Muscle of arm (tissue), 12 donors: ENCODE results near the gene IFNA6. TPM values are rescaled to one million over a fixed set of nuclear protein-coding genes. Genes with fewer than 3 reads are reported as not detected.

Experiments used
- DNase-seq: peaks from one replicate; pipeline ENCODE4 v3.0.0-alpha.2; 2013
- polyA plus RNA-seq, 12 donors: library from polyadenylated mRNA; unstranded; fragments of 120-200 nt; gene quantifications; one replicate each; pipeline ENCODE4 v1.2.1, GENCODE V29; 2013; ENCODE audit not compliant: insufficient read length in 12 of 12

Gene IFNA6
- polyA plus RNA-seq, 12 donors = not detected

- DNase-seq = no peak
These were observed 18.8 kb downstream of the IFNA6 start for GRCh38 chr9:21331676-21332402.

GRCh38 chr9:21326526-21327139 is 24.1 kb downstream of the IFNA6 start:
- DNase-seq = no peak

GRCh38 chr9:21324047-21324446 is 26.6 kb downstream of the IFNA6 start:
- no peak for DNase-seq

DNA sequence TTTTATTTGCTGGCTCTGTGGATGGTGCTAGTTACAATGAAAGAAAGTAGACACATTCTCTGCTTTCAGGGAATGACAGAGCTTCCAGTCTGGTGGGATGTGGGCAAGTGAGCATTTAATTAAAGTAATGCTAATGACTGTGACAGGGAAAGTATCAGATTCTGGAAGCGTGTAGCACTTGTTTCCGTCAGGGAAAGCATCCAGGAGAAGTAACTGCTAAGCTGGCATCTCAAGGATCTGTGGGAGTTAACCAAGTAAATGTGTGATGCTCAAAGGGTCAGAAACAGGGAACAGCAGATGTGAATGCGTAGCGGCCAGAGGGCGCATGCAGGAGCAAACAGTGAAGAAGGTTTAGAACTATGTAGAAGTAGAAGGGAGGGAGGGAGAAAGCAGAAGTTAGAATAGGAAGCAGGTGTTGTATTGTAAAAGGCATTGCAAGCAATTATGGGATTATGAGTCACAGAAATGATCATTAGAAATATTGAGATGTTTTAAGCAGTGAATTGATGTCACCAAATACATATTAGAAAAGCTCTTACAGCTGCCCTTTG is 27.7 kb downstream of the IFNA6 start:
- DNase-seq = no peak

- no peak for DNase-seq
These were observed 30.2 kb downstream of the IFNA6 start for GRCh38 chr9:21320465-21320864.

GRCh38 chr9:21317956-21318923 is 32.4 kb downstream of the IFNA6 start:
- DNase-seq = peak; percentile 41

DNA sequence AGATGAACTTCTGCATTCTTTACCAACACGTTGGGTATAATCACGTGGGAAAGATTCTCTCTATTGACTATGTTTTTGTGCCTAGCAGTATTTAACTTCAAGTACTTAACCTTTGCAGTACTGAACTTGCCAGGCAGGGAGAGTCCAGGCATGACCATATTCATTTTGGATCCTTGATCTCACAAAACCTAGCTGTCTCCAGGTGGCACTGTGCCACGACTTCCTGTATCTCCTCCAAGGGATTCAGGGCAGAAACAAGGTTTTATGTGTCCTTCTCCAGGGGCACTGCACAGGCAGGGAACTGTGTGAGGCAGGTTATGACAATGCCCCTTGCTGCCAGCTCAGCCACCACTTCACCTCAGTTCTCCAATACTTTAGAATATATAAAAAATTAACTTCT is 33.8 kb downstream of the IFNA6 start:
- no peak for DNase-seq

GRCh38 chr9:21316032-21316842 is 34.5 kb downstream of the IFNA6 start:
- no peak for DNase-seq

DNA sequence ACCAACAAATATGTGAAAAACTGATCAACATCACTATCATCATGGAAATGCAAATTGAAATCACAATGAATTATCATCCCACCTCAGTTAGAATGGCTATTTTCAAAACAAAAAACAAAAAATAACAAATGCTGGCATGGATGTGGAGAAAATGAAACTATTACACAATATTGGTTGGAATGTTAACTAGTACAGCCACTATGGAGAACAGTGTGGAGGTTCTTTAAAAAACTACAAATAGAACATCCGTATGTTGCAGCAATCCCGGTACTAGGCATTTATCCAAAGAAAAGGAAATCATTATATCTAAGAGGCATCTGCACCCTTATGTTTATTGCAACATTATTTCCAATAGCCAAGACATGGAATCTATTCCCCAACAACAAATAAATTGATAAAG is 36.5 kb downstream of the IFNA6 start:
- DNase-seq = no peak

GRCh38 chr9:21311889-21312288 is 38.8 kb downstream of the IFNA6 start:
- DNase-seq = no peak

GRCh38 chr9:21305213-21305612 is 45.5 kb downstream of the IFNA6 start, which contains the start of gene IFNA5:
TSS of gene IFNA5 (minus strand) at chr9:21305313. CDS start at chr9:21305256, 57 bp downstream.
- DNase-seq = no peak

Other genes starting within 250 kb of the IFNA6 start
- gene IFNW1, start 209.1 kb downstream of the IFNA6 start, polyA plus RNA-seq = not detected
- gene IFNA21, start 184.2 kb downstream of the IFNA6 start, polyA plus RNA-seq = not detected
- gene IFNA4, start 163.3 kb downstream of the IFNA6 start, polyA plus RNA-seq = not detected
- not detected for gene IFNA7, start 148.7 kb downstream of the IFNA6 start, polyA plus RNA-seq
- not detected for gene IFNA10, start 143.7 kb downstream of the IFNA6 start, polyA plus RNA-seq
- not detected for gene IFNA16, start 133.6 kb downstream of the IFNA6 start, polyA plus RNA-seq
- not detected for gene IFNA17, start 122.7 kb downstream of the IFNA6 start, polyA plus RNA-seq
- not detected for gene IFNA14, start 110.9 kb downstream of the IFNA6 start, polyA plus RNA-seq
- gene IFNA5, start 45.6 kb downstream of the IFNA6 start, polyA plus RNA-seq = not detected
- 10 to 100 TPM in 11 of 12 donors, not detected in 1; 20.0 to 33.8 (median 24.1) TPM for gene KLHL9, start 15.5 kb downstream of the IFNA6 start, polyA plus RNA-seq
- gene IFNA13, start 17.2 kb upstream of the IFNA6 start, polyA plus RNA-seq = not detected
- gene IFNA2, start 34.5 kb upstream of the IFNA6 start, polyA plus RNA-seq = not detected
- gene IFNA8, start 58.2 kb upstream of the IFNA6 start, polyA plus RNA-seq = not detected
- gene IFNA1, start 89.6 kb upstream of the IFNA6 start, polyA plus RNA-seq = not detected
- gene IFNE, start 131.4 kb upstream of the IFNA6 start, polyA plus RNA-seq = under 1 TPM in 1 of 12 donors, not detected in 11; 0.12 TPM